Vagina (tissue), 2 donors: ENCODE results near the gene EIF2B2. TPM values are rescaled to one million over a fixed set of nuclear protein-coding genes. Genes with fewer than 3 reads are reported as not detected.

Source experiments
- DNase-seq, 2 donors: peaks; one replicate each; pipeline ENCODE4 v3.0.0-alpha.2; 2017; ENCODE audit errors: extremely low spot score in 2 of 2
- H3K27ac ChIP-seq: fragments of 200-600 bp; sonication (generic); one replicate; pipeline ENCODE4 v1.5.1; 2019
- H3K27me3 ChIP-seq: fragments of 200-600 bp; sonication (generic); one replicate; pipeline ENCODE4 v1.5.1; 2019
- H3K36me3 ChIP-seq, 2 donors: fragments of 200-600 bp; sonication (generic); one replicate each; pipeline ENCODE4 v1.5.1; 2017 to 2019
- H3K4me1 ChIP-seq: fragments of 200-600 bp; sonication (generic); one replicate; pipeline ENCODE4 v1.5.1; 2019
- H3K4me3 ChIP-seq, 2 donors: fragments of 200-600 bp; sonication (generic); 1 replicate in 1 of 2; 2 replicates in 1 of 2; pipeline ENCODE4 v1.5.1; 2016 to 2019
- H3K9me3 ChIP-seq: fragments of 200-600 bp; sonication (generic); one replicate; pipeline ENCODE4 v1.5.1; 2019
- CTCF ChIP-seq, 3 experiments: fragments of 450-650 bp in 2 of 3; fragments of 200-600 bp in 1 of 3; sonication (generic) in 1 of 3; IDR thresholded peaks; one replicate each; pipeline ENCODE4 v1.5.1; 2017 to 2019; ENCODE audit warnings: antibody characterized with exemption in 3 of 3, mild to moderate bottlenecking in 2 of 3, moderate library complexity in 2 of 3
- POLR2A ChIP-seq, 2 donors: fragments of 450-650 bp; IDR thresholded peaks; one replicate each; pipeline ENCODE4 v1.6.1; 2017; ENCODE audit warnings: antibody characterized with exemption in 2 of 2, mild to moderate bottlenecking in 2 of 2, moderate library complexity in 2 of 2
- POLR2AphosphoS5 ChIP-seq, 2 donors: sonication (generic); formaldehyde crosslinking; IDR thresholded peaks; one replicate each; pipeline ENCODE4 v1.9.0; 2017; ENCODE audit warnings: antibody characterized with exemption in 2 of 2, mild to moderate bottlenecking in 2 of 2, low read depth in 1 of 2; ENCODE audit not compliant: insufficient read depth in 1 of 2
- intact Hi-C: fragments of 100-400 bp; cut with DNase I; formaldehyde crosslinking; loops from one replicate; pipeline ENCODE4 v1.15.1; 2023
- total RNA-seq: library from RNA; depleted of rRNA; stranded (reverse); fragments of >200 nt; gene quantifications from one replicate; pipeline ENCODE4 v1.2.3, GENCODE V29; 2016

The EIF2B2 gene
- total RNA-seq, 1 donor from 2014 or later, result 22.8 TPM

- Histone ChIP-seq H3K4me1 (peaks cover 40% of the 10 kb centered on the region), H3K9me3 (no peaks in the 10 kb centered on the region), H3K4me3 (peak within 1 kb of the TSS; percentile 68), H3K36me3 (no peaks in the 10 kb centered on the region), H3K27me3 (no peaks in the 10 kb centered on the region), H3K27ac (peak within 1 kb of the TSS; percentile 88)
- intact Hi-C loops, result no loop called here
- peak; percentile 89 to 91 for TF ChIP-seq POLR2AphosphoS5 (IDR thresholded peaks at IDR 0.05; ENCODE audit: insufficient read depth in 1 of 2, low read depth in 1 of 2)
- TF ChIP-seq POLR2A (IDR thresholded peaks at IDR 0.05), result peak in 1 of 2 donors; percentile 42
- TF ChIP-seq CTCF (IDR thresholded peaks at IDR 0.05), result no peak
- DNase-seq, result no peak
Measured at GRCh38 chr14:75050852-75051555, 48.3 kb downstream of the EIF2B2 start, which contains the start of gene MLH3. Gene MLH3 (minus strand): TSS chr14:75051467. CDS start chr14:75049655, 1,812 bp downstream.

- DNase-seq, result no peak
- Histone ChIP-seq H3K4me1 (peaks cover 37% of the 10 kb centered on the region), H3K36me3 (no peaks in the 10 kb centered on the region), H3K4me3 (peak overlapping the region; percentile 68), H3K27ac (peak overlapping the region; percentile 88), H3K9me3 (no peaks in the 10 kb centered on the region), H3K27me3 (no peaks in the 10 kb centered on the region)
- TF ChIP-seq POLR2A (IDR thresholded peaks at IDR 0.05) (no peak), CTCF (IDR thresholded peaks at IDR 0.05) (no peak), POLR2AphosphoS5 (IDR thresholded peaks at IDR 0.05; ENCODE audit: insufficient read depth in 1 of 2, low read depth in 1 of 2) (no peak)
- intact Hi-C loops, result no loop called here
Measured at GRCh38 chr14:75051556-75051899, 48.8 kb downstream of the EIF2B2 start.

GRCh38 chr14:75053396-75054291, 50.9 kb downstream of the EIF2B2 start:
- no peaks in the 10 kb centered on the region for H3K27me3 ChIP-seq
- H3K4me1 ChIP-seq, result peaks cover 36% of the 10 kb centered on the region
- no peaks in the 10 kb centered on the region for H3K36me3 ChIP-seq
- H3K9me3 ChIP-seq, result no peaks in the 10 kb centered on the region
- no peak overlapping the region for H3K27ac ChIP-seq
- H3K4me3 ChIP-seq, result no peak overlapping the region
- intact Hi-C loops, result no loop called here
- no peak for DNase-seq
- TF ChIP-seq POLR2AphosphoS5 (IDR thresholded peaks at IDR 0.05; ENCODE audit: insufficient read depth in 1 of 2, low read depth in 1 of 2) (no peak), POLR2A (IDR thresholded peaks at IDR 0.05) (no peak), CTCF (IDR thresholded peaks at IDR 0.05) (no peak)

- TF ChIP-seq CTCF (IDR thresholded peaks at IDR 0.05) (no peak), POLR2A (IDR thresholded peaks at IDR 0.05) (no peak), POLR2AphosphoS5 (IDR thresholded peaks at IDR 0.05; ENCODE audit: insufficient read depth in 1 of 2, low read depth in 1 of 2) (no peak)
- no peaks in the 10 kb centered on the region for H3K27me3 ChIP-seq
- H3K27ac ChIP-seq, result no peak overlapping the region
- no peaks in the 10 kb centered on the region for H3K36me3 ChIP-seq
- H3K4me1 ChIP-seq, result peaks cover 29% of the 10 kb centered on the region
- H3K9me3 ChIP-seq, result no peaks in the 10 kb centered on the region
- intact Hi-C loops, result no loop called here
- no peak for DNase-seq
- no peak overlapping the region for H3K4me3 ChIP-seq
Measured at GRCh38 chr14:75054421-75054820, 51.7 kb downstream of the EIF2B2 start.
